ENCODE data around the gene ERICH3. TPM values are rescaled to one million over a fixed set of nuclear protein-coding genes. Genes with fewer than 3 reads are reported as not detected.

Gene ERICH3
- total RNA-seq, 1 experiment from 2014 or later, result not detected

GRCh38 chr1:74571891-74572290 lies 101.7 kb downstream of the ERICH3 start:
- Histone ChIP-seq H2AK5ac (ENCODE audit: insufficient read length, low read length) (no peak overlapping the region), H3K23me2 (ENCODE audit: insufficient read length, low read depth, low read length, poor library complexity, severe bottlenecking) (no peaks in the 10 kb centered on the region), H3K9ac (ENCODE audit: extremely low read depth, insufficient read length, low read length) (no peak overlapping the region), H3K4me2 (ENCODE audit: insufficient read depth, insufficient read length, low read length) (no peak overlapping the region), H2BK120ac (ENCODE audit: low read depth, low read length, poor library complexity, severe bottlenecking) (no peak overlapping the region), H3K18ac (ENCODE audit: insufficient read length, low read depth, low read length) (no peak overlapping the region), H4K91ac (ENCODE audit: insufficient read length, low read depth, low read length) (no peak overlapping the region), H2BK20ac (ENCODE audit: low read depth, low read length, poor library complexity, severe bottlenecking) (no peak overlapping the region), H3K79me1 (ENCODE audit: insufficient read depth, low read depth, low read length, poor library complexity, severe bottlenecking) (no peaks in the 10 kb centered on the region), H4K5ac (ENCODE audit: insufficient read length, low read depth, low read length) (no peak overlapping the region), H3K56ac (ENCODE audit: insufficient read length, low read depth, low read length) (no peak overlapping the region), H3K14ac (ENCODE audit: insufficient read depth, low read length) (no peak overlapping the region), H3K79me2 (ENCODE audit: insufficient read depth, low read length) (no peaks in the 10 kb centered on the region), H3K23ac (ENCODE audit: insufficient read length, low read depth, low read length) (no peak overlapping the region), H3K4me1 (ENCODE audit: insufficient read depth, low read length) (no peaks in the 10 kb centered on the region; the same call in 1 of the 2 replicates), H2BK12ac (ENCODE audit: insufficient read length, low read depth, low read length) (no peak overlapping the region), H3K4ac (ENCODE audit: low read depth, low read length) (no peak overlapping the region), H3T11ph (ENCODE audit: low read length) (no peak overlapping the region), H2BK15ac (ENCODE audit: low read depth, low read length) (no peak overlapping the region), H2BK5ac (ENCODE audit: insufficient read length, low read length) (no peak overlapping the region), H4K8ac (replicated peaks; ENCODE audit: insufficient read length, low read depth, low read length) (no peak overlapping the region), H3K27ac (ENCODE audit: insufficient read length, low read depth, low read length) (no peak overlapping the region), H4K20me1 (ENCODE audit: control insufficient read depth, insufficient read depth, insufficient read length) (no peaks in the 10 kb centered on the region), H3K27me3 (ENCODE audit: insufficient read depth, low read length) (no peaks in the 10 kb centered on the region), H2AFZ (ENCODE audit: low read length) (no peak overlapping the region), H3K9me3 (ENCODE audit: control insufficient read depth, low read depth, low read length) (no peaks in the 10 kb centered on the region)
- Mint-ChIP-seq H3K4me1 (no peaks in the 10 kb centered on the region), H3K4me3 (no peak overlapping the region), H3K27me3 (ENCODE audit: low read depth) (no peaks in the 10 kb centered on the region), H3K36me3 (ENCODE audit: insufficient read depth in 1 of 3, low read depth in 3 of 3) (no peaks in the 10 kb centered on the region), H3K9me3 (no peaks in the 10 kb centered on the region), H3K27ac (no peak overlapping the region)
- TF ChIP-seq CTCF (conservative IDR thresholded peaks at IDR 0.05), result no peak
- DNase-seq, result peak; percentile 33
- no CpG with 5 or more reads among the region's 6 CpGs for WGBS (ENCODE audit: extremely low coverage, insufficient read length, low lambda C conversion rate)

Data from H9 (cell line).